ENCODE data around the gene PRRT4.

GRCh38 chr7:128404143-128404681 lies 42.7 kb upstream of the PRRT4 start:
- no peak for TF ChIP-seq POLR2A (IDR thresholded peaks at IDR 0.05; ENCODE audit: low read length)
- no peak for TF ChIP-seq GATA1 (IDR thresholded peaks at IDR 0.05; ENCODE audit: low read depth, low read length)
